ENCODE data around the gene ADAM23. TPM values are rescaled to one million over a fixed set of nuclear protein-coding genes. Genes with fewer than 3 reads are reported as not detected.

Gene ADAM23
- total RNA-seq (2022; extraction: Qiagen RNA extraction; ENCODE audit: low read depth): 8.0 to 10.7 TPM (median 10.3 TPM) in 5 replicates

GRCh38 chr2:206442833-206443734 is at the start of gene ADAM23:
TSS of gene ADAM23 (plus strand) at chr2:206443532. CDS start at chr2:206443867, 335 bp downstream.

DNA sequence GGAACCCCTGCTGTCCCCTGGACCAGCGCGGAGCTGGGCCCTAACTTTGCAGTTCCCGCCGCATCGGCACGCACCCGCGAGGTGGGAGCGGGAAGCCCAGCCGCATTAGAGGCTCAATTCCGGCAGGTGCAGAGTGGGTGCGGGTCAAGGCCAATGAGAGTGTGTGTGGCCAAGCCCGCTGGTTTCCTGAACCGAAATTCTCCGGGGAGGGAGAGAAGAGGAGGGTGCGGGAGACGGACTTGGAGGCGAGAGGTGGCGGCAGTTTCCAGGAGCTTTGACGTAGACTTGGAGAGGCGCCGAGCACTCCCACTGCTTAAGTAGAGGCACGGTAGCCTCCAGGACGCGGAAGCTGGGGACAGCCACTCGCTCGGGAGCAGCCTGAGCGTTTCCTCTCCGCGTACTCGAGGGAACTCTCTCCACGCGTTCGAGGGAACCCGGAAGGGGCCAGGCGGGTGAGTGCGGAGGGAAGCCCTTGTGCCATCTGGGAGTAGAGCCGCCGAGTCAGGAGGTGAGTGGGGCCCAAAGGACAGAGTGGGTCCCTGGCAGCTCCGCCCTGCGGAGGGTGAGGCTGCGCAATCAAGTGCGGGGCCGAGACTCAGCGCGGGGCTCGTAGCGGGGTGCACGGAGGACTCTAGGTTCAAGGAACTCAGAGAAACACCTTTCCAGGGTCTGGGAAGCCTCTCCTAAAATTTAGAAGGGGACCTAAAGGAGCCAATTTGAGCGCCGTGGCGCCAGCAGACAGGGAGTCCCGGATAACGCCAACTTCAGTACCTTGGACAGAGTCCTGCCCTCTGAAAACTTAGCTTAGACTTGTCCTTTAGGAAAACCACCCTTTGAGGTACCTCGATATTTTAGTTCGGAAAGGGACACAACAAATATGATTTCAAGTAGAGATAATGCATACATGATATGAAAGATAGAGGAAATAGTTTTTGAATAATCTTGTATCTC is 199.0 kb downstream of the ADAM23 start, which contains the start of gene FAM237A:
Gene FAM237A (plus strand): TSS at position 413 of the 951 bp plus-strand sequence. CDS start 1,750 bp downstream, outside the sequence.

Other genes with a start within 250 kb of the ADAM23 start
- gene ZDBF2, start 168.9 kb upstream of the ADAM23 start, total RNA-seq (2022; extraction: Qiagen RNA extraction; ENCODE audit: low read depth): 0.86 to 1.6 TPM (median 1.2 TPM) in 5 replicates
- not detected in 5 replicates for gene FAM237A, start 199.0 kb downstream of the ADAM23 start, total RNA-seq (2022; extraction: Qiagen RNA extraction; ENCODE audit: low read depth)